ENCODE data around the gene TMEM141. TPM values are rescaled to one million over a fixed set of nuclear protein-coding genes. Genes with fewer than 3 reads are reported as not detected.

Gene TMEM141
- polyA plus RNA-seq, 1 donor from 2014 or later, result 30.1 TPM

GRCh38 chr9:136794281-136794999, 3.3 kb downstream of the TMEM141 start:
- Histone ChIP-seq H3K9me2 (ENCODE audit: insufficient read depth, low read length) (no peaks in the 10 kb centered on the region), H3K36me3 (ENCODE audit: insufficient read depth, low read length) (no peaks in the 10 kb centered on the region), H3K4me3 (ENCODE audit: low read length) (no peak overlapping the region), H3K27ac (ENCODE audit: low read length) (no peak overlapping the region), H3F3A (ENCODE audit: insufficient read depth, low read length, poor library complexity, severe bottlenecking) (peaks cover 3% of the 10 kb centered on the region), H3K79me2 (replicated peaks; ENCODE audit: insufficient read depth, low read length) (no peaks in the 10 kb centered on the region), H3K9ac (ENCODE audit: low read length) (no peak overlapping the region), H3K27me3 (ENCODE audit: insufficient read depth, low read depth, low read length) (no peaks in the 10 kb centered on the region), H4K20me1 (ENCODE audit: insufficient read depth) (no peaks in the 10 kb centered on the region), H3K4me2 (ENCODE audit: low read length) (no peak overlapping the region), H2AFZ (ENCODE audit: low read depth, low read length) (no peak overlapping the region), H3K9me3 (ENCODE audit: low read length) (no peaks in the 10 kb centered on the region)
- TF ChIP-seq EZH2 (IDR thresholded peaks at IDR 0.05; ENCODE audit: borderline replicate concordance, insufficient read depth, low read length, poor library complexity, severe bottlenecking), result no peak
- TF ChIP-seq SMC3 (conservative IDR thresholded peaks at IDR 0.05; ENCODE audit: poor library complexity), result no peak
- TF ChIP-seq EP300 (conservative IDR thresholded peaks at IDR 0.05; ENCODE audit: poor library complexity, severe bottlenecking), result no peak
- TF ChIP-seq TAF1 (IDR thresholded peaks at IDR 0.05; ENCODE audit: low read depth), result no peak
- TF ChIP-seq, protein P1, sequence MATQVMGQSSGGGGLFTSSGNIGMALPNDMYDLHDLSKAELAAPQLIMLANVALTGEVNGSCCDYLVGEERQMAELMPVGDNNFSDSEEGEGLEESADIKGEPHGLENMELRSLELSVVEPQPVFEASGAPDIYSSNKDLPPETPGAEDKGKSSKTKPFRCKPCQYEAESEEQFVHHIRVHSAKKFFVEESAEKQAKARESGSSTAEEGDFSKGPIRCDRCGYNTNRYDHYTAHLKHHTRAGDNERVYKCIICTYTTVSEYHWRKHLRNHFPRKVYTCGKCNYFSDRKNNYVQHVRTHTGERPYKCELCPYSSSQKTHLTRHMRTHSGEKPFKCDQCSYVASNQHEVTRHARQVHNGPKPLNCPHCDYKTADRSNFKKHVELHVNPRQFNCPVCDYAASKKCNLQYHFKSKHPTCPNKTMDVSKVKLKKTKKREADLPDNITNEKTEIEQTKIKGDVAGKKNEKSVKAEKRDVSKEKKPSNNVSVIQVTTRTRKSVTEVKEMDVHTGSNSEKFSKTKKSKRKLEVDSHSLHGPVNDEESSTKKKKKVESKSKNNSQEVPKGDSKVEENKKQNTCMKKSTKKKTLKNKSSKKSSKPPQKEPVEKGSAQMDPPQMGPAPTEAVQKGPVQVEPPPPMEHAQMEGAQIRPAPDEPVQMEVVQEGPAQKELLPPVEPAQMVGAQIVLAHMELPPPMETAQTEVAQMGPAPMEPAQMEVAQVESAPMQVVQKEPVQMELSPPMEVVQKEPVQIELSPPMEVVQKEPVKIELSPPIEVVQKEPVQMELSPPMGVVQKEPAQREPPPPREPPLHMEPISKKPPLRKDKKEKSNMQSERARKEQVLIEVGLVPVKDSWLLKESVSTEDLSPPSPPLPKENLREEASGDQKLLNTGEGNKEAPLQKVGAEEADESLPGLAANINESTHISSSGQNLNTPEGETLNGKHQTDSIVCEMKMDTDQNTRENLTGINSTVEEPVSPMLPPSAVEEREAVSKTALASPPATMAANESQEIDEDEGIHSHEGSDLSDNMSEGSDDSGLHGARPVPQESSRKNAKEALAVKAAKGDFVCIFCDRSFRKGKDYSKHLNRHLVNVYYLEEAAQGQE (IDR thresholded peaks at IDR 0.05; ENCODE audit: borderline replicate concordance), result no peak
- TF ChIP-seq CTCF (IDR thresholded peaks at IDR 0.05; ENCODE audit: poor library complexity, severe bottlenecking), result no peak
- no peak for TF ChIP-seq RAD21 (conservative IDR thresholded peaks at IDR 0.05)
- no peak for TF ChIP-seq MXI1 (conservative IDR thresholded peaks at IDR 0.05; ENCODE audit: poor library complexity, severe bottlenecking)
- TF ChIP-seq POLR2AphosphoS5 (IDR thresholded peaks at IDR 0.05), result no peak

- Histone ChIP-seq H3K4me3 (ENCODE audit: low read length) (no peak overlapping the region), H3K9ac (ENCODE audit: low read length) (no peak overlapping the region), H3K27ac (ENCODE audit: low read length) (no peak overlapping the region), H3K36me3 (ENCODE audit: insufficient read depth, low read length) (no peaks in the 10 kb centered on the region), H2AFZ (ENCODE audit: low read depth, low read length) (no peak overlapping the region), H3K79me2 (replicated peaks; ENCODE audit: insufficient read depth, low read length) (no peaks in the 10 kb centered on the region), H3F3A (ENCODE audit: insufficient read depth, low read length, poor library complexity, severe bottlenecking) (peaks cover 3% of the 10 kb centered on the region), H3K4me2 (ENCODE audit: low read length) (no peak overlapping the region), H3K9me2 (ENCODE audit: insufficient read depth, low read length) (no peaks in the 10 kb centered on the region), H3K27me3 (ENCODE audit: insufficient read depth, low read depth, low read length) (no peaks in the 10 kb centered on the region), H3K9me3 (ENCODE audit: low read length) (no peaks in the 10 kb centered on the region), H4K20me1 (ENCODE audit: insufficient read depth) (no peaks in the 10 kb centered on the region)
- TF ChIP-seq SMC3 (conservative IDR thresholded peaks at IDR 0.05; ENCODE audit: poor library complexity) (no peak), EP300 (conservative IDR thresholded peaks at IDR 0.05; ENCODE audit: poor library complexity, severe bottlenecking) (no peak), MXI1 (conservative IDR thresholded peaks at IDR 0.05; ENCODE audit: poor library complexity, severe bottlenecking) (no peak), POLR2AphosphoS5 (IDR thresholded peaks at IDR 0.05) (no peak)
Observed at GRCh38 chr9:136795000-136795348, 3.8 kb downstream of the TMEM141 start.
